GM06990 (cell line): ENCODE results near the gene CACNA2D3.

ENCODE experiments used
- DNase-seq: peaks from one replicate; pipeline ENCODE4 v3.0.0-alpha.2; 2011; ENCODE audit not compliant: insufficient read length; ENCODE audit errors: extremely low read depth
- H3K27me3 ChIP-seq: replicated peaks from 2 replicates; pipeline ENCODE4 v1.6.0; 2011; ENCODE audit warnings: low read length; ENCODE audit not compliant: control insufficient read depth, insufficient read depth
- H3K36me3 ChIP-seq: 2 replicates; pipeline ENCODE4 v1.5.1; 2011; ENCODE audit warnings: low read length; ENCODE audit not compliant: control insufficient read depth, insufficient read depth
- H3K4me3 ChIP-seq: replicated peaks from 2 replicates; pipeline ENCODE4 v1.5.1; 2011; ENCODE audit warnings: low read depth, mild to moderate bottlenecking, control low read depth, low read length
- CTCF ChIP-seq: IDR thresholded peaks from 2 replicates; pipeline ENCODE4 v1.5.1; 2011; ENCODE audit warnings: low read length, control low read depth, mild to moderate bottlenecking, inconsistent platforms; ENCODE audit not compliant: insufficient read depth, poor library complexity, severe bottlenecking

CACNA2D3 gene

GRCh38 chr3:55014081-55014480, 891.7 kb downstream of the CACNA2D3 start:
- H3K4me3 ChIP-seq = no peak overlapping the region
- H3K27me3 ChIP-seq = no peaks in the 10 kb centered on the region
- no peak for TF ChIP-seq CTCF
- no peaks in the 10 kb centered on the region for H3K36me3 ChIP-seq
- no peak for DNase-seq

- no peaks in the 10 kb centered on the region for H3K27me3 ChIP-seq
- H3K4me3 ChIP-seq = no peak overlapping the region
- TF ChIP-seq CTCF = no peak
- no peaks in the 10 kb centered on the region for H3K36me3 ChIP-seq
- no peak for DNase-seq
These were observed 892.6 kb downstream of the CACNA2D3 start for GRCh38 chr3:55014906-55015305.

GRCh38 chr3:55017876-55018275, 895.5 kb downstream of the CACNA2D3 start:
- no peak for TF ChIP-seq CTCF
- Histone ChIP-seq H3K36me3 (no peaks in the 10 kb centered on the region), H3K27me3 (no peaks in the 10 kb centered on the region), H3K4me3 (no peak overlapping the region)
- no peak for DNase-seq

- no peak for DNase-seq
- Histone ChIP-seq H3K4me3 (no peak overlapping the region), H3K36me3 (no peaks in the 10 kb centered on the region), H3K27me3 (no peaks in the 10 kb centered on the region)
- TF ChIP-seq CTCF = no peak
These were observed 908.6 kb downstream of the CACNA2D3 start for GRCh38 chr3:55030938-55031337.

GRCh38 chr3:55036883-55037577, 914.7 kb downstream of the CACNA2D3 start:
- no peaks in the 10 kb centered on the region for H3K27me3 ChIP-seq
- H3K4me3 ChIP-seq = no peak overlapping the region
- no peak for DNase-seq
- no peaks in the 10 kb centered on the region for H3K36me3 ChIP-seq
- TF ChIP-seq CTCF = no peak

GRCh38 chr3:55042591-55042990, 920.2 kb downstream of the CACNA2D3 start:
- Histone ChIP-seq H3K27me3 (no peaks in the 10 kb centered on the region), H3K4me3 (no peak overlapping the region), H3K36me3 (no peaks in the 10 kb centered on the region)
- no peak for TF ChIP-seq CTCF
- DNase-seq = no peak
